Right lobe of liver (tissue), 4 donors: ENCODE measurements around the gene CYBC1.
A peak's percentile ranks its signal among the peaks of the same experiment; 100 is the strongest.

Experiments
- POLR2A ChIP-seq: fragments of 450-650 bp; IDR thresholded peaks from one replicate; pipeline ENCODE4 v1.6.1; 2017; ENCODE audit warnings: antibody characterized with exemption, mild to moderate bottlenecking
- TF ChIP-seq, protein P1 (sequence below), 4 donors: fragments of 200-600 bp in 3 of 4; fragments of 450-650 bp in 1 of 4; IDR thresholded peaks; one replicate each; pipeline versions ENCODE4 v1.5.1 to v1.8.0; 2016 to 2022; ENCODE audit warnings: antibody characterized with exemption in 4 of 4, mild to moderate bottlenecking in 2 of 4
- donor health status: DM: no; HTN: no; CAD: no.
- donor health status: DM: no; HTN: no; CAD: no.
- donor health status: DM: no; HTN: yes; CAD: no.

DNA sequence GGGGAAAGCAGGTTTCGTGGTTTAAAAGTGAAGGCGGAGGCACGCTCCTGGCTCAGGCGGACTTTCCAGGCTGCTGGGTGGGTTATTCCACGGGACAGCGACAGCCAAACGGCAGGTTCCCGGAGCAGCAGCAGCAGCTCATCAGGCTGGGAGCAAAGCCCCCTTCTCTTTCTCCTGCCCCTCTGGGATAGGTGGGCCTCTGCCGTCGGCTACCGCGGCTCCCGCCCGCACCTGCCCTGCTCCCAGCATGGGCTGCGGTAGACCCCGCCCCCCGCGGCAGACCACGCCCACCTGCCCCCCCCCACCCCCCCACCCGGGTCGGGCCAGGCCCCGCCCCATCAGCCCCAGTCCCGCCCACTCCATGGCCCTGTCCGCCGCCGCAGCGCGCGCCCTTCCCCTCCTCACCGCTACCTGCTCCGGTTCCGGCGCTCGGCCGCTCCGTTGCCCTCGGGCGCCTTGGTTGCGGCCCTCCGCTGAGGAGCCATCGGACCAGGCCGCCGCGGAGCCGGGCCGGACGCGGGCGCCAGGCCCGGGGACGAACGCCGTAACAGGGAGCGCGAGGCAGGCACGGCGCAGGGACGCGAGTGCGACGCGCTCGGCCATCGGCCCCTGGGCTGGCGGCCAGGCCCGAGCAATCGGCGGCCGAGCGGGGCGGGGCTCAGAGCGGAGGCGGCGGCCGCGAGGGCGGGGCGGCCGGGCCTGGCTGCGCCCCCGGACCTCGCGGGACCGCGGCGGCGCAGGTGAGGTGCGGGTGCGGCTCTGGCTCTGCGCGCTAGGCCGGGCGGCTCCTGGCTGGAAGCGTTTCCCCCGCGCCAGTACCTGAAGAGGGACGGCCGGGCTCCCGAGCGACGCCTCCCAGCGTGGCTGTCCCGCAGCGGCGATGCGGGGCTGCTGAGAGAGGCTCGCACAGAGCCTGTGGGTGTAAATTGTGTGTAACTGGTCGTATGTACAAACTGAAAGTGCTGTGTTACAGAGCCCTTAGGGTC is 32.3 kb downstream of the CYBC1 start, which contains the start of the genes HEXD and OGFOD3:
- TF ChIP-seq, protein P1, sequence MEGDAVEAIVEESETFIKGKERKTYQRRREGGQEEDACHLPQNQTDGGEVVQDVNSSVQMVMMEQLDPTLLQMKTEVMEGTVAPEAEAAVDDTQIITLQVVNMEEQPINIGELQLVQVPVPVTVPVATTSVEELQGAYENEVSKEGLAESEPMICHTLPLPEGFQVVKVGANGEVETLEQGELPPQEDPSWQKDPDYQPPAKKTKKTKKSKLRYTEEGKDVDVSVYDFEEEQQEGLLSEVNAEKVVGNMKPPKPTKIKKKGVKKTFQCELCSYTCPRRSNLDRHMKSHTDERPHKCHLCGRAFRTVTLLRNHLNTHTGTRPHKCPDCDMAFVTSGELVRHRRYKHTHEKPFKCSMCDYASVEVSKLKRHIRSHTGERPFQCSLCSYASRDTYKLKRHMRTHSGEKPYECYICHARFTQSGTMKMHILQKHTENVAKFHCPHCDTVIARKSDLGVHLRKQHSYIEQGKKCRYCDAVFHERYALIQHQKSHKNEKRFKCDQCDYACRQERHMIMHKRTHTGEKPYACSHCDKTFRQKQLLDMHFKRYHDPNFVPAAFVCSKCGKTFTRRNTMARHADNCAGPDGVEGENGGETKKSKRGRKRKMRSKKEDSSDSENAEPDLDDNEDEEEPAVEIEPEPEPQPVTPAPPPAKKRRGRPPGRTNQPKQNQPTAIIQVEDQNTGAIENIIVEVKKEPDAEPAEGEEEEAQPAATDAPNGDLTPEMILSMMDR (IDR thresholded peaks at IDR 0.05) = peak in 1 of 4 donors; percentile 31
- peak; percentile 63 for TF ChIP-seq POLR2A
